ENCODE results near the gene TLCD5. TPM values are rescaled to one million over a fixed set of nuclear protein-coding genes. Genes with fewer than 3 reads are reported as not detected.

TLCD5 gene
- total RNA-seq, 4 donors from 2014 or later = 0.72 to 1.7 (median 1.5) TPM

DNA sequence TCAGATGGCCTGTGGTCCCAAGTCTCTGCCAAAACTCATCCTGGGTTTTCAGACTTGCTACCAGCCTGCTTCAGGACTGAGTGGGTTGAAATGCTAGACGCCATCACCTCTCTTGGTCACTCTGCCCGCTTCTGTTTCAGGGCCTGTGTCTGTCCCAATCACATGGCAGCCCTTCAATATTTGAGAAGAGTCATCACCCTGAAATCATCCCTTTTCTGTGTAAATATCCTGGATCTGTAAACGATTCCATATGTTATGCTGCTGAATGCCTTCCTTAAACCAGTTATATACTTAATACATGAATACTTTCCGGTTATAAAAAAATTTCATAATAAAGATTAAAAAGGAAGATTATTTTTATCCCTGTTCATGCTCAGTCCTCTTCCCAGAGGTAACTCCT, 39.8 kb upstream of the TLCD5 start:
- WGBS, 2 donors = 66 to 73% methylated on average over 4 of the region's 4 CpGs
- peak in 1 of 2 donors; percentile 28 for DNase-seq (ENCODE audit: low spot score in 2 of 2)
- H3K4me3 ChIP-seq (ENCODE audit: low read depth, poor library complexity, severe bottlenecking) = no peak overlapping the region
- TF ChIP-seq, protein P1, sequence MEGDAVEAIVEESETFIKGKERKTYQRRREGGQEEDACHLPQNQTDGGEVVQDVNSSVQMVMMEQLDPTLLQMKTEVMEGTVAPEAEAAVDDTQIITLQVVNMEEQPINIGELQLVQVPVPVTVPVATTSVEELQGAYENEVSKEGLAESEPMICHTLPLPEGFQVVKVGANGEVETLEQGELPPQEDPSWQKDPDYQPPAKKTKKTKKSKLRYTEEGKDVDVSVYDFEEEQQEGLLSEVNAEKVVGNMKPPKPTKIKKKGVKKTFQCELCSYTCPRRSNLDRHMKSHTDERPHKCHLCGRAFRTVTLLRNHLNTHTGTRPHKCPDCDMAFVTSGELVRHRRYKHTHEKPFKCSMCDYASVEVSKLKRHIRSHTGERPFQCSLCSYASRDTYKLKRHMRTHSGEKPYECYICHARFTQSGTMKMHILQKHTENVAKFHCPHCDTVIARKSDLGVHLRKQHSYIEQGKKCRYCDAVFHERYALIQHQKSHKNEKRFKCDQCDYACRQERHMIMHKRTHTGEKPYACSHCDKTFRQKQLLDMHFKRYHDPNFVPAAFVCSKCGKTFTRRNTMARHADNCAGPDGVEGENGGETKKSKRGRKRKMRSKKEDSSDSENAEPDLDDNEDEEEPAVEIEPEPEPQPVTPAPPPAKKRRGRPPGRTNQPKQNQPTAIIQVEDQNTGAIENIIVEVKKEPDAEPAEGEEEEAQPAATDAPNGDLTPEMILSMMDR (IDR thresholded peaks at IDR 0.05) = no peak
- TF ChIP-seq POLR2A (IDR thresholded peaks at IDR 0.05) = no peak
- intact Hi-C loops (cut with DNase I; ENCODE audit: low total_unique reads) = no loop called here

DNA sequence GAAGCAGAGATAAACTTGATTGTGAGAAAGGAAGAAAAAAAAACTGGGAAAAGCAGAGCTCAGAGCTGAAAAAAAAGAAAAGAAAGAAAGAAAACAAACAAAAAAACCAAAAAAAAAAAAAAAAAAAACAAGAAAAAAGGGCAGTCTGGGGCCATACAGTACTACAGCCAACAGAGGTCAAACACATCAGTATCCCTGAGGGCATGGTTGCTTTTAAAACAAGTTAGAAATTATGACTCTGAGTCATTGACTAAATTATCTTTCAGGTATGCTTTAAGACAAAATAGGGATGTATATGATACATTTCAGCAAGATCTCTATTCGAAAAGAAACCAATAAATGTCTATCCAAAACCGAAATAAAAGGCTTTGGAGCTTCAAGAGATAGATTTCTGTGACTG, 37.1 kb upstream of the TLCD5 start:
- H3K4me3 ChIP-seq (ENCODE audit: low read depth, poor library complexity, severe bottlenecking) = no peak overlapping the region
- 70 to 78% methylated on average over 2 of the region's 2 CpGs for WGBS, 2 donors
- TF ChIP-seq, protein P1 (IDR thresholded peaks at IDR 0.05) = no peak
- TF ChIP-seq POLR2A (IDR thresholded peaks at IDR 0.05) = no peak
- intact Hi-C loops (cut with DNase I; ENCODE audit: low total_unique reads) = no loop called here
- DNase-seq (ENCODE audit: low spot score in 2 of 2) = no peak

DNA sequence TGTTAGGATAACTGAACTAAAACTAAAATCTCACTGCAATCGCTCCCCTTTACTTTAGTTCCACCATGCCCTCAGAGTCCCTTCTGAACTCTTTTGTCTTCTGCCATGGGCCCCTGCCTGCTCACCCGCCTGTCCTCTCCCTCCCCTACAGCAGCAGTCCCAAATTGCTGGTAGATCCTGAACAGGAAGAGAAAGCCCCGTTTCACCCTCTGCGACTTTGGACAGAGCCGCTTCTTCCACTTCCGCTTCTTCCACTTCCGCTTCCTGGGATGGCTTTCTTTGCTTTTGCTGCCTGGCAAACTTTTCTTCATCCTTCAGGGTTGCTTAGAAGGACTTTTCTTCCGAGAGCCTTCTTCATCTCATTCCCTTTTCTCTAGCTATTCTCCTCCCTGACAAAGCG, 35.7 kb upstream of the TLCD5 start:
- DNase-seq (ENCODE audit: low spot score in 2 of 2) = no peak
- H3K4me3 ChIP-seq (ENCODE audit: low read depth, poor library complexity, severe bottlenecking) = no peak overlapping the region
- intact Hi-C loops (cut with DNase I; ENCODE audit: low total_unique reads) = no loop called here
- WGBS, 2 donors = 71 to 79% methylated on average over 9 of the region's 9 CpGs
- TF ChIP-seq, protein P1 (IDR thresholded peaks at IDR 0.05) = no peak
- no peak for TF ChIP-seq POLR2A (IDR thresholded peaks at IDR 0.05)

DNA sequence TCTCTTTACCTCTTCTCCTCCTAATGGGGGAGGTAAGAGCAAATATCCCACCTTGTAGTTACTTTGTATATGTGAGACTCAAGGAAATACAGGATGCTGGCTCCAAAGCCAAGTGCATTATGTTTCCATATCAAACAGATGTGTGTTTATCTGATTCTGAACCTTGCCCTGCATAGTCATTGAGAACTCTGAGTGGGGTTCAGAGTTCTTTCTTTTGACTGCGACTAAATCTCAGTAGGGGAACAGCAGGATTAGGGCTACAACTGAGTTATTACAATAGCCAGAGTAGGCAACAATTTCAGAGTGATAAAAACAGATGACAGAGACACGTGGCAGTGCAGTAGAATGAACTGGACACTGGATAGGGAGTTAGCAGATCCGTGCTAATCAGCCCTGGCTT, 34.1 kb upstream of the TLCD5 start:
- TF ChIP-seq, protein P1 (IDR thresholded peaks at IDR 0.05) = no peak
- no peak for TF ChIP-seq POLR2A (IDR thresholded peaks at IDR 0.05)
- intact Hi-C loops (cut with DNase I; ENCODE audit: low total_unique reads) = no loop called here
- no peak overlapping the region for H3K4me3 ChIP-seq (ENCODE audit: low read depth, poor library complexity, severe bottlenecking)
- DNase-seq (ENCODE audit: low spot score in 2 of 2) = no peak
- 51 to 58% methylated on average over 3 of the region's 3 CpGs for WGBS, 2 donors

DNA sequence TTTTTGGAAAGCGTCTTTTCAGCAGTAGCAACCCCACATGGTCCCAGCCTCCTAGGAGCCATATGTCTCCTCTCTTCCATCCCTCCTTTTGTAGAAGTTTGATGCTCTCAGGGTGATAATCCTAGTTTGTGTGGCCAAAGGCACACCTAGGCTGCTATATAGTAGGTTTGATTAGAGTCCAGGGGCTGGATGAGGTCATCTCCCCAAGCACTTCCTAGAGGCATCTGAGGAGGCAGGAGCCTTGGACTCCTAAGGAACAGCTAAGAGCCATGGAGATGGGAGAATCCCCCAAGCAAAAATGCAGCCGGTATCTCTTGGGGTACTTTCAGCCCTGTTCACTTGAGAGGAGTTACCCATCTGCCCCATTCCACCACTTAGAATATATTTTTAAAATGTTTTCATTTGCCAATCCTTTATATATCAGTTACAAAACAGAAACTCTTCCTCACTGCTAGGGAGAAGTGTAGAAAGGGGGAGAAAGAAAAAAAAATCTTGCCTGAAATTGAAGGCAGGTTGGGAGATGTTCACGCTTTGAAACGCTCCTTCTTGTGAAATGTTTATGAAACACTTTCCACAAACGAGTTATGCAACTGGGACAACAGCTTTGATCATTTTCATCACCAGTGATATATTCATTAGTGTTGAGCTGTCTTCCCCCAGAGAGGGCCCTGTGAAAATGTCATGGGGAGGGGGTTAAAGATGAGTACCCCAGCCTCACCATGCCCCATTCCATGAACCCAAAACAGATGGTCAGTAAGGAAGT, 31.9 kb upstream of the TLCD5 start:
- no peak for TF ChIP-seq POLR2A (IDR thresholded peaks at IDR 0.05)
- TF ChIP-seq, protein P1 (IDR thresholded peaks at IDR 0.05) = no peak
- intact Hi-C loops (cut with DNase I; ENCODE audit: low total_unique reads) = no loop called here
- DNase-seq (ENCODE audit: low spot score in 2 of 2) = no peak
- H3K4me3 ChIP-seq (ENCODE audit: low read depth, poor library complexity, severe bottlenecking) = no peak overlapping the region
- 45 to 53% methylated on average over 5 of the region's 5 CpGs for WGBS, 2 donors

DNA sequence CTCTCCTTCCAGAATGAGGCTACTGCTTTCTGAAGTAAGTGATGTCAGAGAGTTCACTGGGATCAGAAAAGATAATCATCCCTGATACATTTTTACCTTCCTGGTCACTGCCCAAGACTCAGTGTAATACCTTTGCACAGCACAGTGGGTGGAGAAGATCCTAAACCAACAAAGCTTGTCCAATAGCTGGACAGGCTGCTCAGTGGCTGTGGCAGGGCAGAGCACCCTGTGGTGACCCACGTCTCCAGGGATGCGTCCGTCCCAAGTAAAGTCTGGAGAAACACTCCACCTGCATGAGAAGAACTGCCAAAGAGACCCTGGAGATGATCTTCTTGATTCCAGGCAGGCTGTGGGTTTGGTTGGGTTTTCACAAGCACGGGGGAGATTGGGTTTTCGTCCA, 31.0 kb upstream of the TLCD5 start:
- WGBS, 2 donors = 40 to 47% methylated on average over 5 of the region's 5 CpGs
- H3K4me3 ChIP-seq (ENCODE audit: low read depth, poor library complexity, severe bottlenecking) = no peak overlapping the region
- DNase-seq (ENCODE audit: low spot score in 2 of 2) = no peak
- no peak for TF ChIP-seq POLR2A (IDR thresholded peaks at IDR 0.05)
- TF ChIP-seq, protein P1 (IDR thresholded peaks at IDR 0.05) = no peak
- intact Hi-C loops (cut with DNase I; ENCODE audit: low total_unique reads) = no loop called here

All from lower leg skin (tissue), 4 donors.